Ovary (tissue), 9 donors: Measurements from ENCODE around the gene FPR1. TPM values are rescaled to one million over a fixed set of nuclear protein-coding genes. Genes with fewer than 3 reads are reported as not detected.

Experiments
- DNase-seq, 5 donors: peaks; one replicate each; pipeline ENCODE4 v3.0.0-alpha.2; 2019 to 2020
- H3K27ac ChIP-seq, 2 donors: fragments of 200-600 bp; one replicate each; pipeline versions ENCODE4 v1.5.1 to v1.8.0; 2019 to 2022
- H3K27me3 ChIP-seq: fragments of 200-600 bp; one replicate; pipeline ENCODE4 v1.8.0; 2022
- H3K36me3 ChIP-seq: fragments of 200-600 bp; sonication (generic); one replicate; pipeline ENCODE4 v1.5.1; 2019
- H3K4me1 ChIP-seq: one replicate; pipeline ENCODE4 v1.8.1; 2013; ENCODE audit warnings: mild to moderate bottlenecking, moderate library complexity; ENCODE audit not compliant: insufficient read depth
- H3K4me3 ChIP-seq: fragments of 200-600 bp; sonication (generic); one replicate; pipeline ENCODE4 v1.5.1; 2017
- H3K9me3 ChIP-seq, 2 donors: fragments of 200-600 bp in 1 of 2; sonication (generic) in 1 of 2; one replicate each; pipeline versions ENCODE4 v1.5.1 to v1.8.1; 2013 to 2019; ENCODE audit warnings: mild to moderate bottlenecking in 1 of 2, moderate library complexity in 1 of 2
- CTCF ChIP-seq, 3 donors: fragments of 450-650 bp in 2 of 3; fragments of 200-600 bp in 1 of 3; IDR thresholded peaks; one replicate each; pipeline versions ENCODE4 v1.5.1 to v1.8.0; 2016 to 2022; ENCODE audit warnings: antibody characterized with exemption in 3 of 3, mild to moderate bottlenecking in 1 of 3
- EP300 ChIP-seq: sonication (generic); formaldehyde crosslinking; IDR thresholded peaks from one replicate; pipeline ENCODE4 v1.6.1; 2017; ENCODE audit warnings: antibody characterized with exemption
- POLR2A ChIP-seq: fragments of 450-650 bp; IDR thresholded peaks from one replicate; pipeline ENCODE4 v1.6.1; 2017; ENCODE audit warnings: antibody characterized with exemption, mild to moderate bottlenecking, moderate library complexity
- WGBS, 3 donors: extraction: QIAGEN DNeasy Blood & Tissue Kit in 1 of 3; methylation state at CpG; one replicate each; pipeline versions ENCODE4 v1.1.5 to v1.1.7; 2013 to 2017; 5-methylcytosine and 5-hydroxymethylcytosine counted together
- intact Hi-C, 4 donors: fragments of 100-400 bp; cut with DNase I; formaldehyde crosslinking; loops; one replicate each; pipeline versions ENCODE4 v1.11.0 to v1.15.1; 2022 to 2023
- polyA plus RNA-seq, 2 donors: library from polyadenylated mRNA; stranded (reverse); fragments of 200-250 nt in 1 of 2; fragments of 350-450 nt in 1 of 2; fragmentation: Illumina TruSeq in 1 of 2; extraction: RNeasy Lipid Tissue Mini Kit (QIAGEN cat#74804) in 1 of 2; gene quantifications; one replicate each; pipeline ENCODE4 v1.2.3, GENCODE V29; 2013 to 2014
- total RNA-seq, 7 donors: library from RNA; depleted of rRNA in 2 of 7; stranded (reverse); fragments of >200 nt in 2 of 7; fragmentation: NEBNext Ultra II Directional in 3 of 7; extraction: Animal tissue kit (Norgen Biotek cat#: 25700) in 3 of 7; gene quantifications; one replicate each; pipeline versions ENCODE4 v1.1.0 to v1.2.4, GENCODE V29; 2016 to 2023
- donor health status: DM: no; HTN: no; CAD: no; lungs with moderate emphysema.
- donor health status: DM: no; HTN: no; CAD: no.
- donor health status: Bipolar disorder and iron deficiency.
- donor health status: DM: yes; HTN: yes; CAD: no.
- donor health status: DM: no; HTN: no; CAD: no.
- donor health status: DM: yes; HTN: yes; CAD: no.

Gene FPR1
- total and polyA plus RNA-seq, 9 donors: 1.1 to 18.2 (median 3.6) TPM

DNA sequence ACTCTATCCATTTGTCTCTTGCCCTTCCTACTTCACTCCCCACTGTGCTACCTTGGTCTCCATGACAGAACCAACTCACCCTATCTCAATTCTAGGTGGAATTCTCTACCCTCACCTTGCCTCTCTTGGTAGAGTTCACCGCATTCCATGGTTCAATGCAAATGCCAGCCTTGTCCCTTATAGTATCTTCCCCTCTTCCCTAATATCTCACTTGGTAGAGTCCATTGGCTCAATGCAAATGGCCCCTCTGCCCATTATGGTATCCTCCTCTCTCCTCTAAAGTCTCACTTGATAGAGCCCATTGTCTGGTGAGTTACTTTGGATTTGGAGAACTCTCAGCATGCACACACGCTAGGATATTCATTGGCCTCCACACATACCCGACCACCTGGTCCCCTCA is 35.8 kb downstream of the FPR1 start:
- TF ChIP-seq EP300 (no peak), POLR2A (no peak), CTCF (IDR thresholded peaks at IDR 0.05) (no peak)
- Histone ChIP-seq H3K9me3 (no peaks in the 10 kb centered on the region), H3K27me3 (no peaks in the 10 kb centered on the region), H3K4me1 (peaks cover 5% of the 10 kb centered on the region), H3K36me3 (no peaks in the 10 kb centered on the region), H3K4me3 (no peak overlapping the region), H3K27ac (no peak overlapping the region)
- DNase-seq: no peak
- 89 to 97% (median 89%) methylated on average over 3 of the region's 3 CpGs for WGBS, 3 donors
- intact Hi-C loops: loop anchor here in 1 of 4 donors (10.0 kb wide), 1 partner anchor 59 kb away; no protein-coding TSS in a partner anchor

DNA sequence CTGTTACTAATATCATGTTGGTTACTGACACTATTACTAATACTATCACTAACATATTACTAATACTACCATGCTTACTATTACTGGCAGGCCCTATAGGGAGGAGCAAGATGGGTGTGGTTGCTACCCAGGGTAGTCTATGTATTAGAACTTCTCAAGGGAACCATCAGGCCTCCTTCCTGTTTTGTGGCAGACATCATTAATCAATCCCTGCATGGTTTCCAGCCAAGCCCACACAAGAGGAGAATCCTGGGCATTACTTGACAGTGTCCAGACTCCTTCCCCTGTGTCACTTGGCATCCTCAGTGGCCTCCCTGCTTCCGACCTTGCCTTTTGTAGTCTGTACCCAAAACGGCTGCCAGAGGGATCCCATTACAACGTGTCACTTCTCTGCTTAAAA is 36.8 kb downstream of the FPR1 start:
- peaks cover 5% of the 10 kb centered on the region for H3K4me1 ChIP-seq
- H3K27ac ChIP-seq: no peak overlapping the region
- no peak for DNase-seq
- H3K27me3 ChIP-seq: no peaks in the 10 kb centered on the region
- 52 to 61% (median 59%) methylated on average over 3 of the region's 3 CpGs for WGBS, 3 donors
- TF ChIP-seq CTCF (IDR thresholded peaks at IDR 0.05) (no peak), EP300 (no peak), POLR2A (no peak)
- intact Hi-C loops: loop anchor here in 1 of 4 donors (10.0 kb wide), 1 partner anchor 60 kb away; no protein-coding TSS in a partner anchor
- H3K9me3 ChIP-seq: no peaks in the 10 kb centered on the region
- no peak overlapping the region for H3K4me3 ChIP-seq
- H3K36me3 ChIP-seq: no peaks in the 10 kb centered on the region

DNA sequence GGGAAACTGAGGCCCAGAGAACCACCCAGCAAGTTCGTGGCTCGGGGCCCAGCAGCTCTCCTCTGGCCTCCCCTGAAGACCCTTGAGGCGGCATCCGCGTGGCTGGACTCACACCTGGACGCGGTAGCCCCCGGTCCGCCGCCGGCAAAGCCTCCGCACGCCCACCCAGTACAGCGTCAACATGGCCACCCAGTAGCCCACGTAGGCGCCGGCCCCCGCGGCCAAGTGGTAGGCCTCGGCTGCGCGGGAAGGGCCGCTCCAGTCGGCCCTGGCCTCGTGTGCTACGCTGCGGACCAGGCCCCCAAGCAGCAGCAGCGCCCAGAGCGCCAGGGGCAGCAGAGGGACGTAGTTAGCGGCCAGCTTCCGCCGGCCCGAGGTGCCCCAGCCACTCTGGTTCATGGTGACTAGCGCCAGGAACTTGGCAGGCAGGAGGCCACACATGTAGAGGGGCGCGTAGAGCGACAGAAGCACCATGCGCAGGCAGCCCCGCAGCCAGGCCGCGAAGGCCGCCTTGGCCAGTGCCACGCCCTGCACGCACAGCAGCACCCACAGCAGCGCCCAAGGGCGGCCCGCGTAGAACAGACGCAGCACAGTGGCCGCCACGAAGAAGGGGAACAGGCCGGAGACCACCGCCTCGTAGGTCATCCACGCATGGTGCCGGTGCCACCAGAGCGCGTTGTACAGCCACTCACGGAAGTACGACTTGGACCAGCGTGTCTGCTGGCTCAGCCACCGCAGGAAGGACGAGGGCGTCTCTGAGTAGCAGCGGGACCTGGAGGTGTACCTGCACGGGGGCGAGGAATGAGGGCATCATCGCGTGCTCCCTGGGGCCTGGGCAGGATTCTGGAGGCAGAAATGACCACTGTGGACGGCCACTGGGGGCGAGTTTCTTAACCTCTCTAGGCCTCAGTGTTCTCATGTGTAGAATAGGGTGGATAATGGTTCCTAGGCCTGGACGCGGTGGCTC is 38.1 kb downstream of the FPR1 start:
- Histone ChIP-seq H3K27ac (no peak overlapping the region), H3K4me3 (no peak overlapping the region), H3K9me3 (no peaks in the 10 kb centered on the region), H3K4me1 (peaks cover 2% of the 10 kb centered on the region), H3K36me3 (no peaks in the 10 kb centered on the region), H3K27me3 (no peaks in the 10 kb centered on the region)
- intact Hi-C loops: loop anchor here in 1 of 4 donors (10.0 kb wide), 1 partner anchor 61 kb away; no protein-coding TSS in a partner anchor
- TF ChIP-seq CTCF (IDR thresholded peaks at IDR 0.05) (no peak), EP300 (no peak), POLR2A (no peak)
- 87 to 89% (median 89%) methylated on average over 74 of the region's 74 CpGs for WGBS, 3 donors
- DNase-seq: peak in 1 of 5 donors; percentile 33

DNA sequence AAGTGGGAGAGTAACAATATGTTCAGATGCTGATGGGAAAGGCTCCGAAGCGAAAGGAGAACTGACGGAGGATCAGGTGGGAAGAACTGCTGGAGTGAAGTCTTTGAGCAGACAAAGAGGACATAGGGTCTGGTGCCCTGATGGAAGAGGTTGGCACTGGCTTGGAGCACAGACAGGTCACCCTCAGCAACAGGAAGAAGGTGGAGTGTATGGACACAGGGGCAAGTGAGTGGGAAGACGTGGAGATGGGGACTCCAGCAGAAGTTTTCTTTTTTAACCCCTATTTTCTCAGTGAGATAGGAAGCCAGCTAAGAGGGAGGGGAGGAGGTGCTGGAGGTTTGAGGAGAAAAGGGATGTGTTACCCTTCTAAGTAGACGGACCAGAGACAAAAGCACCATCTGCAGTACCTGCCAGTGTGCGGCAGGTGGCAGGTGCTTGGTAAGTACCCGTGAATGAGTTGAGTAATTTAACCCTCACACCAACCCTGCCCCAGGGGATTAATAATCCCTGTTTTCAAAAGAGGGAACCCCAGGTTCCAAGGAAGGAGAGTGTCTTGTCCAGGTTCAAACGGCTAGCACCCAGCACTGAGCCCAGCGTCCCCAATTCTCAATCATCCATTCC is 39.1 kb downstream of the FPR1 start:
- Histone ChIP-seq H3K27ac (no peak overlapping the region), H3K4me1 (peaks cover 2% of the 10 kb centered on the region), H3K9me3 (no peaks in the 10 kb centered on the region), H3K36me3 (no peaks in the 10 kb centered on the region), H3K27me3 (no peaks in the 10 kb centered on the region), H3K4me3 (no peak overlapping the region)
- intact Hi-C loops: loop anchor here in 1 of 4 donors (10.0 kb wide), 1 partner anchor 62 kb away; no protein-coding TSS in a partner anchor
- WGBS, 3 donors: 32 to 46% (median 41%) methylated on average over 9 of the region's 9 CpGs
- DNase-seq: no peak
- no peak for TF ChIP-seq CTCF (IDR thresholded peaks at IDR 0.05)
- no peak for TF ChIP-seq POLR2A
- TF ChIP-seq EP300: no peak
